Ovary (tissue), 3 donors: Measurements from ENCODE around the gene DBX2.

ENCODE experiments used
- CTCF ChIP-seq, 3 donors: fragments of 450-650 bp in 2 of 3; fragments of 200-600 bp in 1 of 3; IDR thresholded peaks; one replicate each; pipeline versions ENCODE4 v1.5.1 to v1.8.0; 2016 to 2022; ENCODE audit warnings: antibody characterized with exemption in 3 of 3, mild to moderate bottlenecking in 1 of 3
- EP300 ChIP-seq: sonication (generic); formaldehyde crosslinking; IDR thresholded peaks from one replicate; pipeline ENCODE4 v1.6.1; 2017; ENCODE audit warnings: antibody characterized with exemption
- donor health status: DM: no; HTN: no; CAD: no.

GRCh38 chr12:45088608-45089007, 37.7 kb upstream of the DBX2 start:
- no peak for TF ChIP-seq CTCF (IDR thresholded peaks at IDR 0.05)
- TF ChIP-seq EP300 = no peak
